OCI-LY3 (cell line): ENCODE results near the gene SH3GL2.

Experiments
- H2AFZ ChIP-seq: fragments of 200-600, 300-600 bp; shearing (Covaris generic); 2 replicates; pipeline ENCODE4 v1.6.0; 2014; ENCODE audit warnings: antibody characterized with exemption, low read depth, low read length
- H3K27ac ChIP-seq: fragments of 200-600, 300-600 bp; sonication (generic); 2 replicates; pipeline ENCODE4 v1.5.1; 2014; ENCODE audit warnings: mild to moderate bottlenecking, low read length, moderate library complexity, mixed read lengths
- H3K27me3 ChIP-seq: fragments of 200-600, 300-600 bp; sonication (generic); 2 replicates; pipeline ENCODE4 v1.6.1; 2014; ENCODE audit warnings: low read depth, low read length, mixed read lengths
- H3K36me3 ChIP-seq: fragments of 200-600, 300-600 bp; sonication (generic); replicated peaks from 2 replicates; pipeline ENCODE3; 2014; ENCODE audit warnings: low read depth, low read length, mixed read lengths
- H3K4me1 ChIP-seq: fragments of 300-600, 200-600 bp; sonication (generic); 2 replicates; pipeline ENCODE4 v1.6.1; 2014; ENCODE audit warnings: low read length, mixed read lengths
- H3K4me2 ChIP-seq: fragments of 200-600, 300-600 bp; sonication (generic); 2 replicates; pipeline ENCODE4 v1.6.1; 2014; ENCODE audit warnings: low read length, mixed read lengths
- H3K4me3 ChIP-seq: fragments of 300-600, 200-600 bp; sonication (generic); 2 replicates; pipeline ENCODE4 v1.5.1; 2014; ENCODE audit warnings: antibody characterized with exemption, mild to moderate bottlenecking, low read length, moderate library complexity
- H3K79me2 ChIP-seq: fragments of 300-600, 200-600 bp; shearing (Covaris generic); 2 replicates; pipeline ENCODE4 v1.6.1; 2014; ENCODE audit warnings: mild to moderate bottlenecking, low read length, mixed read lengths
- H3K9ac ChIP-seq: fragments of 300-600, 200-600 bp; shearing (Covaris generic); 2 replicates; pipeline ENCODE4 v1.6.0; 2014; ENCODE audit warnings: mild to moderate bottlenecking, low read length, moderate library complexity
- H3K9me3 ChIP-seq: fragments of 200-600, 300-600 bp; shearing (Covaris generic); 2 replicates; pipeline ENCODE4 v1.6.1; 2014; ENCODE audit warnings: low read length, mixed read lengths; ENCODE audit not compliant: insufficient read depth
- H4K20me1 ChIP-seq: fragments of 200-600, 300-600 bp; sonication (generic); 2 replicates; pipeline ENCODE4 v1.6.1; 2016; ENCODE audit warnings: low read length, mixed read lengths; ENCODE audit not compliant: insufficient read depth
- EZH2phosphoT487 ChIP-seq: fragments of 200-600 bp; shearing (Covaris generic); IDR thresholded peaks from 2 replicates; pipeline ENCODE4 v1.6.1; 2018; ENCODE audit warnings: antibody characterized with exemption, mixed run types, low read depth
- TF ChIP-seq, protein P1 (sequence below): fragments of 200-600, 300-600 bp; sonication (generic); IDR thresholded peaks from 2 replicates; pipeline ENCODE4 v1.5.1; 2014; ENCODE audit warnings: antibody characterized with exemption, low read length, low read depth

Gene SH3GL2

DNA sequence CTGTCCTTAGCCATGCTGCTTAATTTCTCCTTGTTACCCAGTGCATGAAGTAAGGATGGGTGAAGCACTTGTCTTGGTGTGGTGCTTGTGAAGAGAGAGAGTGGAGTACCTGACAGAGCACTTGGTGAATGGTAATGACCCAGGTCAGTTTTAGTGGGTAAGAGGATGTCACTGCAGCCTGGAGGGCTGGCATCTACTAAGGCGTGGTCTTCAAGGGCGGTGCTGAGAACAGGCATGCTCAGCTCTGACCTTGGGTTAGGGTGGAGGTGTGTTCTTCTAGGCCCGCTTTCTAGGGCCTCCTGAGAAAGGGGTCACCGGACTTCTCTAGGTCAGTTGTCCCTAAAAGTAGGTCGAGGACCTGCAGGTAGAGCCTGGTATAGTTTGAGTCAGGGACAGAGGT is 25.7 kb downstream of the SH3GL2 start:
- no peaks in the 10 kb centered on the region for H3K36me3 ChIP-seq
- H3K27me3 ChIP-seq: 0 out of 2 replicates have a peak, but pooled peaks cover 4% of the 10 kb centered on the region
- H3K9me3 ChIP-seq: no peaks in the 10 kb centered on the region; the same call in 1 of the 2 replicates
- no peak overlapping the region for H3K9ac ChIP-seq
- H2AFZ ChIP-seq: no peak overlapping the region
- no peak overlapping the region for H3K4me3 ChIP-seq
- H4K20me1 ChIP-seq: no peaks in the 10 kb centered on the region
- H3K79me2 ChIP-seq: no peaks in the 10 kb centered on the region
- TF ChIP-seq, protein P1, sequence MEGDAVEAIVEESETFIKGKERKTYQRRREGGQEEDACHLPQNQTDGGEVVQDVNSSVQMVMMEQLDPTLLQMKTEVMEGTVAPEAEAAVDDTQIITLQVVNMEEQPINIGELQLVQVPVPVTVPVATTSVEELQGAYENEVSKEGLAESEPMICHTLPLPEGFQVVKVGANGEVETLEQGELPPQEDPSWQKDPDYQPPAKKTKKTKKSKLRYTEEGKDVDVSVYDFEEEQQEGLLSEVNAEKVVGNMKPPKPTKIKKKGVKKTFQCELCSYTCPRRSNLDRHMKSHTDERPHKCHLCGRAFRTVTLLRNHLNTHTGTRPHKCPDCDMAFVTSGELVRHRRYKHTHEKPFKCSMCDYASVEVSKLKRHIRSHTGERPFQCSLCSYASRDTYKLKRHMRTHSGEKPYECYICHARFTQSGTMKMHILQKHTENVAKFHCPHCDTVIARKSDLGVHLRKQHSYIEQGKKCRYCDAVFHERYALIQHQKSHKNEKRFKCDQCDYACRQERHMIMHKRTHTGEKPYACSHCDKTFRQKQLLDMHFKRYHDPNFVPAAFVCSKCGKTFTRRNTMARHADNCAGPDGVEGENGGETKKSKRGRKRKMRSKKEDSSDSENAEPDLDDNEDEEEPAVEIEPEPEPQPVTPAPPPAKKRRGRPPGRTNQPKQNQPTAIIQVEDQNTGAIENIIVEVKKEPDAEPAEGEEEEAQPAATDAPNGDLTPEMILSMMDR: no peak
- TF ChIP-seq EZH2phosphoT487: no peak
- H3K4me1 ChIP-seq: no peaks in the 10 kb centered on the region
- H3K4me2 ChIP-seq: no peak overlapping the region
- no peak overlapping the region for H3K27ac ChIP-seq

DNA sequence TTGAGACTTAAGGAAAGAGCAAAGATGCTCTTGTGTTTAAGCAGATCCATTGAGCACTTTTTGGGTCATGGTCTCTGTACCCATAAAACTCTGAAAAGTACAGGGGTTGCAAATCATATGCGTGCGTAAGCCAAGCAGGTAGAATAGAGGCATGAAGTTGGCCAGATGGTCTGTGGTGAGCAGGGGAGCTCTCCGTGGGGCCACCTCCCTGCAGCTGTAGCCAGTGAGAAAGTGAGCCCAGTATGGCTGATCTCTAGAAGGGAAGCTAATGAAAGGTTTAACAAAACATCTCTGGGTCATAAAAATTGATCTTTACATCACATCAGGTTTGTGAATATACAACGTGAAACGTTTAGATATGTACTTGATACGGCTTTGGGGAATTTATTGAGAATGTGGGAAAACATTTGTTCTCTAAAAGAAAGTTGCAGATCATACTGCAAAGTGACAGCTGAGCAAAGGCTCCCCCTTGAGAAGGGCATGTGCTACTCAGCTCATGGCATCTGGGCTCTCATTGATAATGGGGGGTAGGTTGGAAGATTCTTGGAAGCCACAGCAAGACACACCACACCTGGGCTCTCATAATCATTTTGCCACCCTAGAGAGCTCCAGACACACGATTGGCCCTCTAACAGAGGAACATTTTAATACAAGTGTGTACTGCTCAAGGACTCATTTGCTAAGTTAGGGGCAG is 30.6 kb downstream of the SH3GL2 start:
- Histone ChIP-seq H3K4me1 (no peaks in the 10 kb centered on the region), H3K9me3 (no peaks in the 10 kb centered on the region; the same call in 1 of the 2 replicates), H3K36me3 (no peaks in the 10 kb centered on the region), H3K27ac (no peak overlapping the region), H4K20me1 (no peaks in the 10 kb centered on the region), H3K9ac (no peak overlapping the region), H3K27me3 (no peaks in the 10 kb centered on the region), H2AFZ (no peak overlapping the region), H3K4me2 (no peak overlapping the region), H3K79me2 (no peaks in the 10 kb centered on the region), H3K4me3 (no peak overlapping the region)
- TF ChIP-seq, protein P1: no peak
- no peak for TF ChIP-seq EZH2phosphoT487

DNA sequence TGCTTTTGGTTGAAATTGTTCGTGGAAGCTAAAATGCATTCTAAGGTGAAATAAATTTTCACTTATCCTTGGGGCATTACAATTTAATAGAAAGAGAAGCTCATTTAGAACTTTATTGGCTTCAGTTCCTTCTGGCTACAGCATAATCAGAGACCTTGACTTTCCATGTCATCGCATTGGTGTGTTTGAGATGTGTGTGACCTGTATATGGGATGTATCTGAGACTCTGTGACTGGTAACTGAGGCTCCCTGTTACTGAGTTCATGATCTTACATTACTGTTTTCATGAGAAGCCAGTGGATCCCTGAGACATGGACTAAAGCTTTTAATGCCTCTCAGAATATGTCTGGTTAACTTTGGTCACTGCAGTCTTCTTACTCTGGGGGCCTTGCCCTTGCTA is 32.5 kb downstream of the SH3GL2 start:
- TF ChIP-seq, protein P1: no peak
- no peak for TF ChIP-seq EZH2phosphoT487
- Histone ChIP-seq H3K4me1 (no peaks in the 10 kb centered on the region), H3K9ac (no peak overlapping the region), H3K36me3 (no peaks in the 10 kb centered on the region), H2AFZ (no peak overlapping the region), H3K27me3 (no peaks in the 10 kb centered on the region), H3K9me3 (no peaks in the 10 kb centered on the region; the same call in 1 of the 2 replicates), H3K4me3 (no peak overlapping the region), H3K27ac (no peak overlapping the region), H4K20me1 (no peaks in the 10 kb centered on the region), H3K4me2 (no peak overlapping the region), H3K79me2 (no peaks in the 10 kb centered on the region)

DNA sequence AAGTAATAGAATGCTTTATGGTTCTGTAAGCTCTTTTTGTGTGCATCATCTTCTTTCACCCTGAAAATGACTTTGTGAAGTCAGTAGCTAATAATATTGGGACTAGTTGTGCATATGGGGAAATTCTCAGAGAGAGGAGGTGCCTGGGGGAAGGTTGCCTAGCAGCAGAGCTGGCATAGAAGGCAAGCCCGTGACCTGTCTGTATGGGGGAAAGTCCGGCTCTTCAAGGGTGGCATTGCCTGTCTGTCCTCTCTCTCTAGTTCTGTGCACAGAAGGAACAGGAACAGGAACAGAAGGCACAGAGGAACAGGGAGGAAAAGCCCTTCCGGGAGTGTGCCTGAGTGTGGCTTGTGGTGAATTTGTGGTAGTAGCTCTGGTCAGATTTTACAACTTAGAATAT is 33.1 kb downstream of the SH3GL2 start:
- H3K79me2 ChIP-seq: no peaks in the 10 kb centered on the region
- no peaks in the 10 kb centered on the region for H3K36me3 ChIP-seq
- no peak overlapping the region for H3K9ac ChIP-seq
- no peak overlapping the region for H3K27ac ChIP-seq
- H3K27me3 ChIP-seq: no peaks in the 10 kb centered on the region
- H3K4me1 ChIP-seq: no peaks in the 10 kb centered on the region
- no peaks in the 10 kb centered on the region for H4K20me1 ChIP-seq
- TF ChIP-seq EZH2phosphoT487: no peak
- TF ChIP-seq, protein P1: no peak
- H2AFZ ChIP-seq: no peak overlapping the region
- H3K4me3 ChIP-seq: no peak overlapping the region
- H3K9me3 ChIP-seq: no peaks in the 10 kb centered on the region
- no peak overlapping the region for H3K4me2 ChIP-seq
